Measurements from ENCODE around the gene ABCC12. TPM values are rescaled to one million over a fixed set of nuclear protein-coding genes. Genes with fewer than 3 reads are reported as not detected.

The ABCC12 gene
- total and polyA plus RNA-seq, 2 donors (not counting 1 experiment from before 2014, with no cell fraction given) = not detected

GRCh38 chr16:48146710-48147109 lies 9.1 kb downstream of the ABCC12 start:
- H3K9ac ChIP-seq (ENCODE audit: low read length) = no peak overlapping the region
- ATAC-seq (ENCODE audit: low read depth) = no peak
- peaks cover 0 to 10% (median 0%) of the 10 kb centered on the region in 4 experiments for H3K27me3 ChIP-seq (replicated peaks in 1 of 4; ENCODE audit: control extremely low read depth in 1 of 4, control insufficient read depth in 3 of 4, insufficient read depth in 4 of 4, low read length in 3 of 4)
- WGBS (ENCODE audit: insufficient coverage) = 70% methylated on average over 3 of the region's 4 CpGs
- H3K9me3 ChIP-seq (ENCODE audit: control extremely low read depth in 1 of 3, control insufficient read depth in 2 of 3, insufficient read depth in 1 of 3, low read length in 2 of 3) = peaks cover 0 to 6% (median 0%) of the 10 kb centered on the region in 3 donors
- Mint-ChIP-seq H3K27me3 (peaks cover 32% of the 10 kb centered on the region), H3K4me3 (no peak overlapping the region), H3K27ac (no peak overlapping the region), H3K4me1 (no peaks in the 10 kb centered on the region), H3K9me3 (ENCODE audit: insufficient read depth) (peaks cover 6% of the 10 kb centered on the region)
- H3K4me2 ChIP-seq (replicated peaks; ENCODE audit: low read depth, low read length, poor library complexity, severe bottlenecking) = no peak overlapping the region
- POLR2A ChIA-PET = no interaction called here
- no peaks in the 10 kb centered on the region for H4K20me1 ChIP-seq (ENCODE audit: control insufficient read depth, insufficient read depth, low read length, poor library complexity, severe bottlenecking)
- no peak for DNase-seq
- TF ChIP-seq EZH2 (IDR thresholded peaks at IDR 0.05; ENCODE audit: borderline replicate concordance, insufficient read depth, low read depth, low read length, poor library complexity, severe bottlenecking) (no peak), CTCF (IDR thresholded peaks at IDR 0.05) (no peak)
- CTCF ChIA-PET = interaction anchor here (1.6 to 2.0 kb wide), 2 partner anchors 9 to 11 kb away, joined by 6 read pairs; partner anchors contain the start of gene ABCC12
- H2AFZ ChIP-seq (ENCODE audit: insufficient read depth, low read depth, low read length, poor library complexity, severe bottlenecking) = no peak overlapping the region
- H3K36me3 ChIP-seq (replicated peaks in 1 of 2; ENCODE audit: control extremely low read depth in 1 of 2, control insufficient read depth in 1 of 2, extremely low read depth in 1 of 2, insufficient read depth in 2 of 2, low read length in 1 of 2) = no peaks in the 10 kb centered on the region
- no peaks in the 10 kb centered on the region for H3K4me1 ChIP-seq (ENCODE audit: control insufficient read depth in 2 of 2, insufficient read depth in 2 of 2, low read length in 2 of 2)
- no peak overlapping the region for H3K4me3 ChIP-seq (ENCODE audit: control extremely low read depth in 1 of 5, extremely low read depth in 1 of 5, insufficient read depth in 1 of 5, low read depth in 2 of 5, low read length in 4 of 5)
- intact Hi-C loops (cut with micrococcal nuclease) = no loop called here
- no peaks in the 10 kb centered on the region for H3K79me2 ChIP-seq (ENCODE audit: control insufficient read depth, insufficient read depth, low read length)
- H3K27ac ChIP-seq (ENCODE audit: low read length in 2 of 2) = no peak overlapping the region

- Histone ChIP-seq H3K4me3 (ENCODE audit: control extremely low read depth in 1 of 5, extremely low read depth in 1 of 5, insufficient read depth in 1 of 5, low read depth in 2 of 5, low read length in 4 of 5) (no peak overlapping the region), H2AFZ (ENCODE audit: insufficient read depth, low read depth, low read length, poor library complexity, severe bottlenecking) (no peak overlapping the region), H3K79me2 (ENCODE audit: control insufficient read depth, insufficient read depth, low read length) (no peaks in the 10 kb centered on the region), H3K4me2 (replicated peaks; ENCODE audit: low read depth, low read length, poor library complexity, severe bottlenecking) (no peak overlapping the region), H3K9ac (ENCODE audit: low read length) (no peak overlapping the region), H4K20me1 (ENCODE audit: control insufficient read depth, insufficient read depth, low read length, poor library complexity, severe bottlenecking) (no peaks in the 10 kb centered on the region), H3K27ac (ENCODE audit: low read length in 2 of 2) (no peak overlapping the region), H3K4me1 (ENCODE audit: control insufficient read depth in 2 of 2, insufficient read depth in 2 of 2, low read length in 2 of 2) (no peaks in the 10 kb centered on the region), H3K36me3 (replicated peaks in 1 of 2; ENCODE audit: control extremely low read depth in 1 of 2, control insufficient read depth in 1 of 2, extremely low read depth in 1 of 2, insufficient read depth in 2 of 2, low read length in 1 of 2) (no peaks in the 10 kb centered on the region), H3K27me3 (replicated peaks in 1 of 4; ENCODE audit: control extremely low read depth in 1 of 4, control insufficient read depth in 3 of 4, insufficient read depth in 4 of 4, low read length in 3 of 4) (peaks cover 0 to 10% (median 0%) of the 10 kb centered on the region in 4 experiments), H3K9me3 (ENCODE audit: control extremely low read depth in 1 of 3, control insufficient read depth in 2 of 3, insufficient read depth in 1 of 3, low read length in 2 of 3) (peaks cover 0 to 6% (median 0%) of the 10 kb centered on the region in 3 donors)
- ChIA-PET CTCF (interaction anchor here (2.0 kb wide), 1 partner anchor 12 kb away, joined by 6 read pairs; no protein-coding TSS in a partner anchor), POLR2A (no interaction called here)
- no peak for DNase-seq
- H3K4me1 Mint-ChIP-seq = no peaks in the 10 kb centered on the region
- no peak overlapping the region for H3K27ac Mint-ChIP-seq
- intact Hi-C loops (cut with micrococcal nuclease) = no loop called here
- ATAC-seq (ENCODE audit: low read depth) = no peak
- H3K9me3 Mint-ChIP-seq (ENCODE audit: insufficient read depth) = peaks cover 6% of the 10 kb centered on the region
- H3K27me3 Mint-ChIP-seq = peaks cover 34% of the 10 kb centered on the region
- no peak overlapping the region for H3K4me3 Mint-ChIP-seq
- WGBS (ENCODE audit: insufficient coverage) = 66% methylated on average over 3 of the region's 7 CpGs
- TF ChIP-seq CTCF (IDR thresholded peaks at IDR 0.05) (no peak), EZH2 (IDR thresholded peaks at IDR 0.05; ENCODE audit: borderline replicate concordance, insufficient read depth, low read depth, low read length, poor library complexity, severe bottlenecking) (no peak)
These were observed 9.7 kb downstream of the ABCC12 start for GRCh38 chr16:48146131-48146530.
